ENCODE measurements around the gene CPSF4.

Gene CPSF4

DNA sequence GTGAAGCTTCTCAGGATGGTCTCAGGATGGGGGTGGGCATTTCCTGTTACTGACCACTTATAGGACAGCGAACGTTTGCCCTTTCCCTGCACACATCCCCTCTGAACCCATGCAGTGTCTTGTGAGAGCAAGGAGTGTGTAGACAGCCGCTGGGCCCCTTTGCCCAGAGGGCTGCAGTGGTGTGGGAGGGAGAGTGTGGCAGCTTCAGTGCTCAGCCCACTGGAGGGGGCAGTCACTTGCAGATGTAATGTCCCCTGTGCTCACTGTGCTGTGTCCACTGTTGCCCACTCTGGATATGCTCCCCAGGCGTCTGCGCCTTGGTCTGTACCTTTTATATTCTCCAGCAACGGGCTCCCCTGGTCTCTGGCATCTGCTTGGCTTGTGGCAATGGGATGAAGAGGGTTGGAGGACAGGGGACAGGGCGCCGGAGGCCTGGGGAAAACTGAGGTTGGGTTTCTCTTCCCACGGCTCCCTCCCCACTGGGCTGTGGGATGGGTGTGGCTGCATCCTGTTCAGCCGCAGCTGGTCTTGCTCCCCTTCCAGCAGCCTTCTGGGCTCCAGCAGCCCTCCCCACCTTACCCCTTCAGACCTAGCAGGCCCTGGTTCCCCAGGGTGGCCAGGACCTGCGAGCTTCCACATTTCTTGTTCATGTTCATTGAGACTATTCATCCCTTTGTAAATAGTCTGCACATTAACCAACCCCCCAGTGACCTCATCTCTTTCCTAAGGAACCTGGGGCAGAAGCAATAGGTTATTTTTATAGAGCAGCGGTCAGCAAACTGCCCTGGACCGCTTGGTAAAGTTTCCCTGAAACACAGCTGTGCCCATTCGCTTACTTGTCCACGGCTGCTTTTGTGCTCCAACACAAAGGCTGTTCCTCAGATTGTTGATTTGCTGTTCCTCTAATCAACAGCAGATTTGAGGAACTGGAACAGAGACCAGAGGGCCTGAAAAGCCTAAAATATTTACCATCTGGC is 40.0 kb downstream of the CPSF4 start:
- no peak for TF ChIP-seq GATA3 (IDR thresholded peaks at IDR 0.05; ENCODE audit: low read depth, low read length)
- no peak for TF ChIP-seq GATA2 (IDR thresholded peaks at IDR 0.05; ENCODE audit: low read depth, low read length)

- TF ChIP-seq GATA3 (IDR thresholded peaks at IDR 0.05; ENCODE audit: low read depth, low read length) (no peak), GATA2 (IDR thresholded peaks at IDR 0.05; ENCODE audit: low read depth, low read length) (no peak)
These were observed 46.4 kb downstream of the CPSF4 start for GRCh38 chr7:99485094-99485493.

- no peak for TF ChIP-seq GATA3 (IDR thresholded peaks at IDR 0.05; ENCODE audit: low read depth, low read length)
These were observed 50.5 kb downstream of the CPSF4 start for GRCh38 chr7:99489235-99489634.

GRCh38 chr7:99490878-99491277 is 52.1 kb downstream of the CPSF4 start:
- TF ChIP-seq GATA3 (IDR thresholded peaks at IDR 0.05; ENCODE audit: low read depth, low read length) (no peak), GATA2 (IDR thresholded peaks at IDR 0.05; ENCODE audit: low read depth, low read length) (no peak)

- no peak for TF ChIP-seq GATA3 (IDR thresholded peaks at IDR 0.05; ENCODE audit: low read depth, low read length)
- TF ChIP-seq GATA2 (IDR thresholded peaks at IDR 0.05; ENCODE audit: low read depth, low read length): no peak
These were observed 55.1 kb downstream of the CPSF4 start for GRCh38 chr7:99493823-99494222.

DNA sequence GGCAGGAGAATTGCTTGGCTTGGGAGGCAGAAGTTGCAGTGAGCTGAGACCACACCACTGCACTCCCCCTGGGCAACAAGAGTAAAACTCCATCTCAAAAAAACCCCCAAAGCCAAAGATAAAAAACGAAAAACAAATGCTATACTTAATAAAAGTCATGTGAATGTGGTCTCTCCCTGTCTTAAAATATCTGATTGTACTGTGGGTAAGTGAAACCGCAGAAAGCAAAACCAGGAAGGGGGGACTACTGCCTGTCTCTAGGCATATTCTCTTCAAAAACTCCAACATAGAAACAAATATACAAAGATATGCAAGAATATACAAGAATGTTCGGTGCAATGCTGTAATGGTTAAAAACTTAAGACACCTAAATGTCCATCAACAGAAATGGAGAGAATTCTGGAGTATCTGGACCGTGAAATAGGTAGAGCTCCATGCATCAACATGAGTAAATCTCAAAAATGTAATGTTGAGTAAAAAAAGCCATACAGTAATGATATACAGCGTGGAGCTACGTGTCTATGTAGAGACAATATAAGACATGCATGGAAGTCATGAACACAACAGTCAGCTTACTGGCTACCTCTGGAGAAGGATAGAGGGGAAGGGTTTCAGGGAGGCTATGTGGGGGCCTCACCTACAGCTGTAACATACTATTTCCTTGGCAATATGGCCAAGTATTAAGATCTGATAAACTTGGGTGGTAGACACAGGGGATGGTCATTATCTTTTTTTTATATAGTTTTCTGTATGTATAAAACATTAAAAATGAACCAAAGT is 59.2 kb downstream of the CPSF4 start:
- TF ChIP-seq GATA3 (IDR thresholded peaks at IDR 0.05; ENCODE audit: low read depth, low read length): no peak

GRCh38 chr7:99498546-99498944 is 59.8 kb downstream of the CPSF4 start:
- TF ChIP-seq GATA3 (IDR thresholded peaks at IDR 0.05; ENCODE audit: low read depth, low read length) (no peak), GATA2 (IDR thresholded peaks at IDR 0.05; ENCODE audit: low read depth, low read length) (no peak)

GRCh38 chr7:99499371-99499720 is 60.6 kb downstream of the CPSF4 start:
- TF ChIP-seq GATA2 (IDR thresholded peaks at IDR 0.05; ENCODE audit: low read depth, low read length) (no peak), GATA3 (IDR thresholded peaks at IDR 0.05; ENCODE audit: low read depth, low read length) (no peak)

DNA sequence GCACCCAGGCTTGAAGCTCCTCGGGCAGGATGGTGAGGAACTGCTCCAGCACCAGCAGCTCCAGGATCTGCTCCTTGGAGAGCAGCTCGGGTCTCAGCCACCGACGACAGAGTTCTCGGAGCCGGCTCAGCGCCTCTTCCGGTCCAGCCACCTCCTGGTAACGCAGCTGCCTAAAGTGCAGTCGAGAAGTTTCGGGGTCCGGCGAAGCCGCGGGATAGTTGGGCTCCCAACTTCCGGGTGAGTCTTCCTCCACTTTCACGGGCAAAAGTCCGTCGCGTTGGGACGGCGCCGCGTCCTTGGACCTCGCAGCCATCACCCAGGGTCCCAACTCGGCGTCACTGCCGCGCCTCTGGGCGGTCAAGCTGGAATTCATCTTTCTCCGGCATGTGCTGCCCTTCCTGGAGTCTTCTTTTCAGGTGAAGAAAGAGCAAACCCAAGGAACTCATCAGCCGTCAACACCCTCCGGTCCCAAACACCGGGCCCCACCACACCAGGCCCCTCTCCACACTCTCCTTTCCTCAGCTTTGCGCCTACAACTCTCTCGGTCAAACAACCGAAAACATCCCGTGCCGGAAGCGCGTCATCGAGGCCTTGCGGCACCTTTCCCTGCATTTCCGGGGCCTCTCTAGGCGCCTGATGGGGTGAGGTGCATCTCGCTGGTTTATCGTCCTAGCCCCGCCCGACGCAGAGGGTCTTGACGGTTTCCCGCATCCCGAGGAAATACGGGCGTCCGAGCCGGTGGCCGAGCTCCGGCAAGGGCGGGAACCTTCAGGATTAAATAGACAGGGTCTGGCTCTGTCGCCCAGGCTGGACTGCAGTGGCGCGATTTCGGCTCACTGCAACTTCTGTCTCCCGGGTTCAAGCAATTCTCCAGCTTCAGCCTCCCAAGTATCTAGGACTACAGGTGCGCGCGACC is 61.2 kb downstream of the CPSF4 start, which contains the start of gene ZNF394:
TSS of gene ZNF394 (minus strand) at position 561 of the 916 bp plus-strand sequence. CDS start at position 373, 188 bp downstream.
- TF ChIP-seq GATA3 (IDR thresholded peaks at IDR 0.05; ENCODE audit: low read depth, low read length) (no peak), GATA2 (IDR thresholded peaks at IDR 0.05; ENCODE audit: low read depth, low read length) (no peak; the same call in 1 of the 2 replicates)

- TF ChIP-seq GATA3 (IDR thresholded peaks at IDR 0.05; ENCODE audit: low read depth, low read length): no peak
- no peak for TF ChIP-seq GATA2 (IDR thresholded peaks at IDR 0.05; ENCODE audit: low read depth, low read length)
These were observed 61.9 kb downstream of the CPSF4 start for GRCh38 chr7:99500637-99501009.

GRCh38 chr7:99504281-99504602 is 65.5 kb downstream of the CPSF4 start:
- no peak for TF ChIP-seq GATA2 (IDR thresholded peaks at IDR 0.05; ENCODE audit: low read depth, low read length)
- TF ChIP-seq GATA3 (IDR thresholded peaks at IDR 0.05; ENCODE audit: low read depth, low read length): no peak

DNA sequence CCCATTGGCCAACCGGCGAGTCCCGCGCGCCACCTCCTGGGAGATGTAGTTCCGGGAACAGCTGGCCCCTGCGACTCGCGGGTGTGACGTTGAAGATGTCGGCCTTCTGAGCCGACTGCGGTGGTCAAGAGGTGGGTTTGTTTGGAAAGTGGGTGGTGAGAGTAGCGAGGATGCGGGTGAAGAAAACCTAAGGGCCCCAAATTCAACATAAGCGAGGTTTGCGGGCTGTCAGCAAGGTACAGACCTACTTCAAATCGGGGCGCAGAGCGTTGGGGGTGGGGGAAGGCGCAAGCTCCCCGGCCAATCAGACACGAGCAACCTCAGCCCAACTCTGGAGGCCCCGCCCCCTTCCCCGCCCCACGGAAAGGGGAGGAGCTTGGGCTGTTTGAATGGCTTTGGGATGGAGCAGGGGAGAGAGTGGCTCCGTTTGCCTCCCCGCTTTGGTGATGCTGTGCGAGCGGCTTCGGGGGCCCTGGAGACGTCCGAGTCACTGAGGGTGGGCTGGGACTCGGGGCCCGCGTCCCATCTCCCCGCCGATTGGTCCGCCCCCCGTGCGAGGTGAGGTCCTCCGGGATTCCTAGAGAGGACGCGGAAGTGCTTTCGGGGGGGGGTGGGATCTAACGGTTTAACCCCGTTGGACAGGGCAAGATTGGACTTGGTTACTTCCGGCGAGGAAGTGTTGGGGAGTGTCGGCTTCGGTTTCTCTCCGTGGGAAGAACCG is 66.0 kb downstream of the CPSF4 start, which contains the start of gene ZKSCAN5:
TSS of gene ZKSCAN5 (plus strand) at position 60 of the 721 bp plus-strand sequence. CDS start 1,383 bp downstream, outside the sequence.
- TF ChIP-seq GATA2 (IDR thresholded peaks at IDR 0.05; ENCODE audit: low read depth, low read length) (peak; percentile 45; the same call in 1 of the 2 replicates), GATA3 (IDR thresholded peaks at IDR 0.05; ENCODE audit: low read depth, low read length) (no peak)

- TF ChIP-seq GATA2 (IDR thresholded peaks at IDR 0.05; ENCODE audit: low read depth, low read length) (no peak), GATA3 (IDR thresholded peaks at IDR 0.05; ENCODE audit: low read depth, low read length) (no peak)
These were observed 66.5 kb downstream of the CPSF4 start for GRCh38 chr7:99505324-99505662.
